Ecto neural progenitor cell (in vitro differentiated cells): Measurements from ENCODE around the gene CBX2.

Experiments
- DNase-seq: peaks from one replicate; pipeline ENCODE4 v3.0.0-alpha.2; 2018; ENCODE audit warnings: low spot score

CBX2 gene

DNA sequence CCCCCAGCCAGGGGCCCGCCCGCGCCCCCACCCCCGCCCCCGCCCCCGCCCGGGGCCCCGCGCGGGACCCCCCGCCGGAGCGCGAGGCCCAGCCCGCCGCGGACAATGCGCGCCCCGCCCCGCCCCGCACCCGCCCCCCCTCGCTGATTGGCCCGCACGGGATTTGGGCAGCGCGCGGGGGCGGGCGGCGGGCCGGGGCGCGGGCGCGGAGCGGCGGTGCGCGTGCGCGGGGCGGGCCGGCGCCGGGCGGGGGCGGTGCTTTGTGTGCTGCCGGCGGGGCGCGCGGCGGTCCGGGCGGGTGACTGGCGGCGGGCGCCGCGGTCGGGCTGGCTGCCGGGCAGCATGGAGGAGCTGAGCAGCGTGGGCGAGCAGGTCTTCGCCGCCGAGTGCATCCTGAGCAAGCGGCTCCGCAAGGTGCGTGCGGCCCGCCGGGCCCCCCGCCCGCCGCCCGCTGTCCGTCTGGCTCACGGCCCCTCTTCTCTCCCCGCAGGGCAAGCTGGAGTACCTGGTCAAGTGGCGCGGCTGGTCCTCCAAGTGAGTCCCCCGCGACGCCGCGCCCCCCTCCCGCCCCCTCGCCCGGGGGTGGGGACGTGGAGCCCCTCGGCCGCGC is at the start of gene CBX2:
CBX2 (plus strand) TSS at position 255 of the 610 bp plus-strand sequence; CDS start at position 343, 88 bp downstream.
- peak; percentile 95 for DNase-seq

DNA sequence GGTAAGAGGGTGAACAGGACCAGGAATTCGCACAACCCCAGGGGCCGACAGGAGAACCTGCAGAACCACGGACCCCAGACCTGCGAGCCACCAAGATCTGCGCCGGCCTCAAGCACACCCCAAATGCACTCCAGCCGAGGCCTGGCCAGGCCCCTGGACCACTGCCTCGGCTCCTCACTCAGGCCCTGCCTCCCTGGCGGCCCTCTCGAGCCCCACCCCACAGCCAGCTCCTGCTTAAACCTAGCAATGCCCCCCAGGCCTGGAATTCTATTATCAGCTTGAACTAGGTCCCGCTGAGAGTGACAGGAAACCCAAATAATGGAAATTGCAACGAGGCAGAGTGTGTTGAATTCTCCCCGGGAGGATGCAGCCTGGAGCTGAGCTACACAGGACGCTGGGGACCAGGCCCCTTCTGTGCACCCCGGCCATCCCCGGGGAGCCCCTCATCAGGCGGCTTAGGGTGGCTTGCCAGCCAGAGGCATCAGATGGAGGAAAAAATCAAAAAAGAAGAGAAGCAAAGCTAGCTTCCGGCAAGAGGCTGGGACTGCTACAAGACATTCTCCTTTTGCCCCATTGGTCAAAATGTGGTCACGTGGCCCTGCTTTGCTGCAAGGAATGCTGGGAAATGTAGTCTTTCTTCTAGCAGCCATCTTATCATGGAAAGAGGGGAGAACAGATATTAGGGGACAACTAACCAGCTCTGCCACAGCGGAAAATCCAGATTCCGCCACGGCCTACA is 49.6 kb upstream of the CBX2 start:
- DNase-seq, result peak; percentile 94

DNA sequence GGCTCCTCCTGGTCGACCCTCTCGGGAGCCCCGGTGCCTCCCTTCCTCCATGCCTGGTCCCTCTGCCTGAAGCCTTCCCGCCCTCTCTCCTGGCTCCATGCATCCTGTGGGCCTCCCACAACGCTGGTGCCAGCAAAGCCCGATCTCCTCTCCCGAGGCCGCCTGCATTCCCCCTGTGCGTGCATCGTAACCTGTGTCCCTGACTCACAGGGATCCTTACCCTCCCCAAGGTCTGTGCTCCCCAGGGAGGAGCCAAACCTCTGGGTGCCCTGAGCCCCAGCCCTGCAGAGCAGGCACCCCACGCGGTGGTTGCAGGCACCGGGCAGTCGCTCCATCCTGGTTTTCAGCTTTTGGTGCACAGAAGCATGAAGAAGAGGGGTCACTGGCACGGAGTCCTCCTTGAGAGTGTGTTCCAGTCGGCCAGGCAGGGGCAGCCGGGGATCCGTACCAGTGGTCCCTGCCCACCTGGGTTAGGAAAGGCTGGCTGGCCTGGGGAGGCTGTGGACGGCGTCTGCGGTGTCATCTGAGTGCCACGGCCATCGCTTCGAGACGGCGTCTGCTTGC is 49.0 kb upstream of the CBX2 start:
- DNase-seq, result no peak

DNA sequence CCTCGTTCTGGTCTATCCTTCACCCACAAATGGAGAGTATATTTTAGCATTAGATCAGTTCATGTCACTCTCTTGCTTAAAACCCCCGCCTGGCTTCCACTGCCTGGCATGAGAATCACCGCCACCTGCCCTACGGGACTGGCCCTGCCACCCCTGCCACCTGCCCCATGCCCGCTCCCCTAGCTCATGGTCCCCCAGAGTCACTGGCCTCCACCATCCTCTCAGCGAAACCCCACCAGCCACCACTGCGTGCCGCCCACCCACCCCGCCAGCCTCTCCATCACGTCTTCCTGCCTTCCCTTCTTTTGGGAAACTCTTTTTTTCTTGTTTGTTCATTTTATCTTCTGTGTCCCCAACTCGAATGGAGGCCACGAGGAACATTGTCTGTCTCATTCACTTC is 48.2 kb upstream of the CBX2 start:
- no peak for DNase-seq

DNA sequence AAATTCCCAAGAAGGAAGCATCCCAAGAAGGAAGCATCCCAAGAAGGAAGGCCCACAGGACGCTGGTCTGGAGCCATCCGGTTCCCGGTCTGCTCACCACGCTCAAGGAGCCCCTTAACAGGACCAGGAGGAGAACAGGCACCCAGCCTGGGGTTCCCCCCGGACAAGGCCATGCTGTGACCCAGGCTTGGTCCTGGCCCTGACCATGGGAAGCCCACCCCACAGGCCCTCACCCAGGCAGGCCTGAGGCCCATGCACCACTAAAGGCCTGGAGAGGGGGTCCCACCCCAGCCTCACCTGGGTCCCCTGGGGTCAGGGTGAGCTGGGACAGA is 47.5 kb upstream of the CBX2 start:
- no peak for DNase-seq

DNA sequence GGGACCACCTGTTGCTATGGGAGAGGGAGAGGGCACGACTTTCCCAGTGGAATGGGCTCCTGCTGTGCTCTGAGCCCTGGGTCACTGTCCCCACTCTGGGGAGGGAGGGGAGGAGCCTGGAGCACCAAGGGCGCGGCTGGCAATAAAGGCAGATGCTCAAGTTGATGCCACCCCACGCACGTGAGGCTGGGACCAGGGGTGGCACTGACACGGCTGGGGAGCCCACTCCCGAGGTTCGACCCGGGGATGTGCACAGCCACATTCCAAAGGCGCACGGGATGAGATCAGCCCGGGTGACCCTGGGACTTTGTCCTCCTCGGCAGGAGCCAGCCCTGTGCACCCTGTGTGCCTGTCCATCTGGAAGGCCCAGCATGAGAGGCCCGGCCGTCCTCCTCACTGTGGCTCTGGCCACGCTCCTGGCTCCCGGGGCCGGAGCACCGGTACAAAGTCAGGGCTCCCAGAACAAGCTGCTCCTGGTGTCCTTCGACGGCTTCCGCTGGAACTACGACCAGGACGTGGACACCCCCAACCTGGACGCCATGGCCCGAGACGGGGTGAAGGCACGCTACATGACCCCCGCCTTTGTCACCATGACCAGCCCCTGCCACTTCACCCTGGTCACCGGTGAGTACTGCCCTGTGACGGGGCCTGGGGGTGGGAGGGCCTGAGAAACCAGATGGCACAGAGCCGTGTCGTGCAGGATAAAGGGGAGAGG is 47.0 kb upstream of the CBX2 start, which contains the start of gene ENPP7:
ENPP7 (plus strand) TSS at position 175 of the 715 bp plus-strand sequence; CDS start at position 372, 197 bp downstream.
- no peak for DNase-seq

DNA sequence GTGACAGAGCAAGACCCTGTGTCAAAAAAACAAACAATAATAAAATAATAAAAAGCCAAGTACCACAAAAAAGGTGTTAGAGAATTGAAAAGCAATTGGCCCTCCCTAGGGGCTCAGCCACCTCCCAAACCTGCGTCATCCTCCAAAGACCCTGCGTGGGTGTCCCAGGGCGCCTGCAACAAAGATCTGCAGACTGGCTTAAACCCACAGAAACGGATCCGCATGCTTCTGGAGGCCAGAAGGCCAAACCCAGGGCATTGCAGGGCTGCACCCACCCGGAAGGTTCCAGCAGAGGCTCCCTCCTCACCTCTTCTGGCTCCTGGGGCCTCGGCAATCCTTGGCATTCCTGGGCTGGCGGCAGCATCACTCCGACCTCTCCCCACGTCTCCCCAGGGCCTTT is 45.7 kb upstream of the CBX2 start:
- no peak for DNase-seq

DNA sequence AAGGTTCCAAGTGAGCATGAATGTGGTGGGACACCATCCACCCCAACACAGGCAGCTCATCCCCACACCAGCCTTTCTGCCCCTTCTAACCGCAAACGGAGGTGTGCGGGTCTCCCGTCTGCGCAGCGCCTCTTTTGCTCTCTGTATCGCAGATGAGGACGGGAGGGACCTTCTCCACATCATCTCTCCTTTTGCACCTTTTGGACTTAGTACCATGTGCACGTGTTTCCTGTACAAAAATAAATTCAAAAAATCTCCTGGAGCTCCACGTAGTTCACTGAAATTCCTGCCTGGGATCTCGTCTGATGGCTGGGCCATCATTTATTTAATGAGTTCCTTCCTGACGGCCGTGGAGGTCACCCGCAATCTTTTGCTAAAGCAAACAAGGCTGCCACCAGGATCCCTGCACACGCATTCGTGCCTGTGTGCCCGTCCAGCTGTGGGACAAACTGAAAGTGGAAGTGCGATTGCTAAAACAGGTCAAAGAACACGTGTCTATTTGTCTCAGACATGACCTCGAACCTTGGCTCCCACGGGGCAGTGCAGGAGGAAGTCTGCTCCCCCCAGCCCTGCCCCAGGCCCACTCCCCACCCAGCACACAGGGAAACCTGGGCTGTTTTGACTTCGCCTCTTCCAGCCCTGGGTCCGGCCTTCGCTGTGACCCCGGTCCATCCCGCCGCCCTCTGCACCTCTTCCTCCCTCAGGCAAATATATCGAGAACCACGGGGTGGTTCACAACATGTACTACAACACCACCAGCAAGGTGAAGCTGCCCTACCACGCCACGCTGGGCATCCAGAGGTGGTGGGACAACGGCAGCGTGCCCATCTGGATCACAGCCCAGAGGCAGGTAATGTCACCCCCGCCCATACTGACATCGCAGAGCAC is 44.9 kb upstream of the CBX2 start:
- DNase-seq, result no peak

DNA sequence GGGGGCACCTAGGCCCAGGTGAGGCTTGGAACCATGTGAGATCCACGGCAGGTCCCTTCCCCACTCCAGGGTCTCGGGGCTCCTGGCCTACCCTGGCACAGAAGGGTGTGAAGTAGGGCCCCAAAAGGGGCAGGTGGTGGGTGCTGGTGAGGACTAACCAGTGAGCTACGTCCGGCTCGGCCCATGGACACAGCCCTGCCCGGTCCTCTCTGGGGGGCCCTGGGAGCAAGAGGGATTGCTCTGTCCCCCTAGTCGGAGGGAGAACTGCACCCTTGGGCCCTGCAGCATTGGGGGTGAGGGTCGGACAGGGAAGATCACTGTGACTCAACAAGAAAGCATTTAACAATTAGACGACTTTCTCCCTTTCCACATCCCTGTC is 44.3 kb upstream of the CBX2 start:
- DNase-seq, result no peak

DNA sequence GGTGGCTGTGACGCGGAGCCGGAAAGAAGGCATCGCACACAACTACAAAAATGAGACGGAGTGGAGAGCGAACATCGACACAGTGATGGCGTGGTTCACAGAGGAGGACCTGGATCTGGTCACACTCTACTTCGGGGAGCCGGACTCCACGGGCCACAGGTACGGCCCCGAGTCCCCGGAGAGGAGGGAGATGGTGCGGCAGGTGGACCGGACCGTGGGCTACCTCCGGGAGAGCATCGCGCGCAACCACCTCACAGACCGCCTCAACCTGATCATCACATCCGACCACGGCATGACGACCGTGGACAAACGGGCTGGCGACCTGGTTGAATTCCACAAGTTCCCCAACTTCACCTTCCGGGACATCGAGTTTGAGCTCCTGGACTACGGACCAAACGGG is 42.9 kb upstream of the CBX2 start:
- DNase-seq, result no peak

DNA sequence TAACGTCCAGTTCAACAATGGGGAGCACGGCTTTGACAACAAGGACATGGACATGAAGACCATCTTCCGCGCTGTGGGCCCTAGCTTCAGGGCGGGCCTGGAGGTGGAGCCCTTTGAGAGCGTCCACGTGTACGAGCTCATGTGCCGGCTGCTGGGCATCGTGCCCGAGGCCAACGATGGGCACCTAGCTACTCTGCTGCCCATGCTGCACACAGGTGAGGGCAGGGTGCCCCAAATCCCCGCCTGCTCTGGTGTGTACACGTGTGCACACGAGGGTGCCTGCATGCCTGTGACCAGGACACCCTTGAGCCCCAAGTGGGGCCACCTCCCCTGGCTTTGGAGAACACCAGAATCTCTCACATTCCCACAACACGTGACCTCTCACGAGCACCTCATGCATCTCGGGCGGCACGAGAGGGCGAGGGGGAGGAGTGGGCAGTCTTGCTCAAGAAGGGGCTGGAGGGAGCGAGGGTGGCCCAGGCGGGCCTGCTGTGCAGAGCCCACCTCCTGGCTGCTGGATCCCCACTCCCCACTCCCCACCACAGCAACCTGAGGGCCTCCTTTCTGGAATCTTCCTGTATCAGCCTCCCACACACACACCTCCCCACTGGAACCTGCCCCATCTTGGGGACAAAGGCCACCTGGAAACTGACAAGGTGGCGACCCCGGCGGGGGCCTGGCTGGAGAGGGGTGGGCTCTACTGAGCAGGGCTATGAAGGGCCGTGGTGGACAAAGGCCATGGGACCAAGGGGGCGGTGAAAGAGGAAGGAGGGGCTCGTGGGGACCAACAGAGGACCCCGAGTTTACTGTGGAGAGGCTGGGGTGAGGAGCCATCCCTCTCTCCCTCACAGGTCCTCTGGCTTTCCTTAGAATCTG is 40.7 kb upstream of the CBX2 start:
- DNase-seq, result no peak

DNA sequence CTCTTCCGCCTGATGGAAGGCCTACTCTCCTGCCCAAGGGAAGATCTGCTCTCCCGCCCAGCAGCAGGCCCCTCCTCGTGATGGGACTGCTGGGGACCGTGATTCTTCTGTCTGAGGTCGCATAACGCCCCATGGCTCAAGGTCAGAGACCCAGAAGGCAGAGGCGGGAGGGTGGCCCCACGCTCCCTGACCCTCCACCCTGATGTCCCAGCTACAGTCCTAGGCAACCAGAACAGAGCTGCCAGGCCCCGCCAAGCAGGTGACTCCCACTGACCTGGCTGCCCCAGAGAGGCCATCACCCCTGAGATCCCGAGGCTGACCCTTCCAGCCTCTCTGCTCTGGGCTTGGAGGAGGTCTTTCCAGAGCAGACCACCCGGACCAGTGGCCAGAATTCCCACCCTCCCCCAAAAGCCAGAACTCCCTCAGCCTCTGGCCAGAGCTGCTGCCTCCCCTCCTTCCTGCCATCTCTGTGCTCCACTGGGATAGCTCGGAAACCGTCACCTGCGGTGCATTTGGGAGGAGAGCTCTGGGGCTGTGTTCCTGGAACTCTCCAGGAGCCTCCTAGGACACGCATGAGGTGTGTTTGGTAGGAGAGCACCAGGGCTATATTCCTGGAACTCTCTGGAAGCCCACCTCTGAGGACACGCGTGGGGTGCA is 39.9 kb upstream of the CBX2 start:
- DNase-seq, result no peak

DNA sequence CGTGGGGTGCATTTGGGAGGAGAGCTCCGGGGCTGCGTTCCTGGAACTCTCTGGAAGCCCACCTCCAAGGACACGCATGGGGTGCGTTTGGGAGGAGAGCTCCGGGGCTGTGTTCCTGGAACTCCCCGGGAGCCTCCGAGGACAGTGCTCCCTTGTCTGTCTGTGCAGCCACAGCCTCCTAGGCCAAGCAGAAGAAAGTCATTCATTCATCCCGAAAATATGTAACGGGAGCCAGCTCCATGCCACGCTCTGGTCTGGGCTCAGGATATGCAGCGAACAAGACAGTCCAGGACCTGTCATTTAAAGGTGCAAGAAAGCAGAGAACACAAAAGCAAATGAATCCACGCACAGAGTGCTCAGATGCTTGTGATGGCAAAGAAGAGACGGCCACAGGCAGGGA is 39.3 kb upstream of the CBX2 start:
- DNase-seq, result no peak

DNA sequence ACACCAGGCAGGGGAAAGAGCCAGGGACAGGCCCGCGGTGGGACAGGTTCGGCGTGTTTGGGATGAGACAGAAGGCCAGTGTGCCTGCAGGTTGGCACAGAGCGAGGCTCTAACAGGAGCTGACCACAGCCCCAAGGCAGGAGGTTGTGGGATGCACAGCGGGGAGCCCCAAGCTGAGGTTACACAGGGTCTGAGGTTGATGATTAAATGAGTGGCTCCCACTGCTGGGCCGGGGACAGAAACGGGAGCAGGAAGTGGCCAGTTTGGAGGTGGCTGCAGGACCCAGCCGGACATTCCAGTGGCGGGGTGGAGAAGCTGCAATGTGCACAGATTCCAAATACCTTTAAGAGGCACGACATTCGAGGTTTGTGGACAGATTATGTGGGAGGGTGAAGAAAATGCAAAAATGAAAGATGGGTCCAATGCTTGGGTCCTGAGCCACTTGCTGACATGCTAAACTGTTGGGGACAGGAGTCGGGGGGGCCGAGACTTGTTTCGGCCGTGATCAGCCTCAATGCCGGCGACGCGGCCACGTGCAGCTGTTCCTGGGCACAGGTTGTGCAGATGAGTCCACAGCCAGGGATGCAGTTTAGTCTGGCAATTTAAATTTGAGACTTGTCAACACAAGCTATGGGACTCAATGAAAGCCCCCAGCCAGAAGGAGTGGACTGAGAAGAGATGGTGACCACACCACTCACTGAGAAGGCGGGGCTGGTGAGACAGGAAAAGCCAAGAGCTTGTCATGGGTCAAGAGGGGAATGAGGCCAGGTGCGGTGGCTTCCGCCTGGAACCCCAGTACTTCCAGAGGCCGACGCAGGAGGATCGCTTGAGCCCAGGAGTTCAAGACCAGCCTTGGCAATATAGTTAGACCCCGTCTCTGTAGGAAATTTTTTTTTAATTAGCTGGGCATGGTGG is 38.5 kb upstream of the CBX2 start:
- DNase-seq, result no peak

DNA sequence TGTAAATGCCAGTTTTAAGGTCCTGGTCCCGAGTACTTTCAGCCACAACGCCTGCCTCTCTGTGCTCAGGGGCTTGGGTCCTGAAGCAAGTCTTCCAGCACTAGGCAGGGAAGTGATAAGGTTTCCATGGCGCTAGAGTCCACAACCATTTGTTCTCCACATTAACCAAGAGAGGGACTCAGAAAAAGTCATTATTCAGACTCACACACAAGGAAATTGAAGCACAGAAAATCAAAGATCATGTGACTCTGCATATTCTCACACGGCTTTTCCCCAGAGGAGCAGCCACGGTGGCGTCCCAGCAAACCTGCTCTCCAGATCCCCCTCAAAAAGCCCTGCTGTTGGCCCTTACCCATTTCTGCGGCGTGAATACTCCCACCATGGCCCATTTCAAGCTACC is 37.5 kb upstream of the CBX2 start:
- DNase-seq, result no peak

DNA sequence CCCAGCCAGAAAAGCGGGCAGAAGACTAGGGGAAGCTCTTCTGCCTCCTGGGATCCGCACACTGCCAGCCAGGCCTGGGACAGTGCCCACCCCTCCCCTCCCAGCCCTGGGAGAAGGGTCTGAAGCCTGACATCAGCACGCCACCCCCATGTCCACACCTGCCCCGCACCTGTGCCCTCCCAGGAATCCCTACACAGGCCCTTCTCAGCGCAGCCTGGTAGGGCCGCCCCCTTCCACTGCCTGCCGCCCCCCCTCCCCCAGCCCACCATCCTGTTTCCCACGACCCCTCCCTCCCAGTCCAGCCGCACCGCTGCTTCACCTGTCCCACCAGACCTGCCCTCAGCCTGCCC is 36.6 kb upstream of the CBX2 start:
- DNase-seq, result no peak

DNA sequence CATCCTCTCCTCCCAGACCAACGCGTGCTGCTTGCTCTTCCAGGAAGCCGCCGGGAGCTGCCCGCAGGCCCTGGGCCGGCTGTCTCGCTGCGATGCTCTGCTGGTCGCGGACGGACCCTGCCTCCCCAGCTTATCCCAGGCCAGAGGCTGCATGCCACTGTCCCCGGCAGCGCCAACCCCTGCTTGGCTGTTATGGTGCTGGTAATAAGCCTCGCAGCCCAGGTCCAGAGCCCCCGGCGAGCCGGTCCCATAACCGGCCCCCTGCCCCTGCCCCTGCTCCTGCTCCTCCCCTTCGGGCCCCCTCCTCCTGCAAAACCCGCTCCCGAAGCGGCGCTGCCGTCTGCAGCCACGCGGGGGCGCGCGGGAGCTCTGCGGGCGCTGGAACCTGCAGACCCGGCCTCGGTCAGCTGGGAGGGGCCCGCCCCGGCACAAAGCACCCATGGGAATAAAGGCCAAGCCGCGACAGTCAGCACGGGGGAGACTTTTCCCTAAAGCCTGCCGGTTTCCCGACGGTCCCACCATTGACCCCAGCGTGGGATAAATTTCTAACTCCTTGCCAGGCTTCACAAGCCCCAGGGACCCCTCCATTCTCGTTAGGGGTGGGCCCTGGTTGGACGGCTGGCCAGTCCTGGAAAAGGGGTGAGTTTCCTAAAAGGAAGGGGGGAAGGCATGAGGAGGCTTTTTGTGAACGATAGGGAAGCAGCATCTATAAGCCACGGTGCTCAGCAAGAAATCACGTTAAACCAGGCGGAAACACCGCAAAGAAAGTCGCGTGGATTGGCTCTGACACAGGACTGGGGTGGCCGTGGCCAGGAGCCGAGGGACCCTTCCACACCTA is 36.0 kb upstream of the CBX2 start:
- DNase-seq, result peak; percentile 97

DNA sequence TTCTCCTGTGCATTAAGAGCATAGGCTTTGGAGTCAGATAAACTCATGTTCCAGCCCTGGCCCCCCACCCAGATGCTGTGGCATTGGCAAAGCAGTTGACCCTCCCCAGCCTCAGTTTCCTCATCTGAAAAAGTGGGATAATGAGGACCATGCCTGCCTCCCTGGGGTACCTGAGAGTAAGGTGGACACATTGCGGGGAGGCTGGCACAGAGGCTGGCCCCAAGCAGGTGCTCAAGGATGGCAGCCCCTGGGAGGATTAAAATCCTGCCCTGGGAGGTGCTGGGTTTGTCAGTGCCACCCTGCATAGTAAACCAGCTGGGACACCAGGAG is 35.4 kb upstream of the CBX2 start:
- DNase-seq, result no peak
